ENCODE results near the gene GEMIN7. TPM values are rescaled to one million over a fixed set of nuclear protein-coding genes. Genes with fewer than 3 reads are reported as not detected.
A peak's percentile ranks its signal among the peaks of the same experiment; 100 is the strongest.

The GEMIN7 gene
- total and polyA plus RNA-seq, 8 donors: 3.8 to 26.2 (median 8.1) TPM

DNA sequence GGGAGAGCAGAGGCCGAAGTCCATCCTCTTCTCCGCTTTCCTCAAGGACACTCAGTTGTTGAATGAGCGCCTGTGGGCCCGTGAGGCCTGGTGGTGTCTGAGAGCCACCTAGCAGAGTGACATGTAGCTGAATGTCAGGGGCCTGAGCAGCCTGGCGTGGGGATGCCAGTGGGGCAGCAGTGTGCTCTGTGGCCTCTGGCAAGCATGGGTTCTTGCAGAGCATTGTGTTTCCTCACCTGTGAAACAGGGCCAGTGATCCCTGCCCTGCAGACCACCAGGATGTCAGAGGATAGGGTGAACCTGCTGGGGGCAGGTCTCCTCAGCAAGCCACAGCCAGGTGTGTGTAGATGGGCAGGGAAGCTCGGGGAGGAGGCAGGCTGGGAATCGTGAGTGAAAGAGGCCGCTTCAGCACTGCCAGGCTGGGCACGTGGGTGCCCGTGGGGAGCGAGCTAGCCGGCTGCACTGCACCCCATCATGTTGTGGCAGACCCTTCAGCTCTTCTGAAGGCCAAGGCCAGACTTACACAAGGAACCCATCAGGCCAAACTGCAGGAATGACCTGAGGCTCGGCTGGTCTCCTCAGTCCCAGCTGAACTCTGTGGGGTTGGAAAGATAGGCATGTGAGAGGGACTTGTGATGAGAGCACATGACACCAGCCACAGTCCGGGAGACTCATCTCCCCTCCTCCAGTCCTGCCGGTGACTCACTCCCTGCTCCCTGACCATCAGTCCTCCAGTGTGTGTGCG is 18.9 kb downstream of the GEMIN7 start:
- H3K27ac ChIP-seq: peak overlapping the region in 3 of 4 donors; percentile 11 to 68 (median 58)
- no peaks in the 10 kb centered on the region for H3K36me3 ChIP-seq
- no peak overlapping the region for H3K4me3 ChIP-seq
- H3K9me3 ChIP-seq: no peaks in the 10 kb centered on the region
- FAIRE-seq: no peak
- 47 to 48% methylated on average over 16 of the region's 16 CpGs for WGBS, 2 donors
- intact Hi-C loops (cut with DNase I): no loop called here
- H3K4me1 ChIP-seq: peaks cover 28 to 37% (median 34%) of the 10 kb centered on the region in 3 donors
- ATAC-seq: peak in 3 of 4 donors; percentile 47 to 78 (median 76)
- peak in 1 of 6 donors; percentile 61 for DNase-seq
- no peaks in the 10 kb centered on the region for H3K27me3 ChIP-seq
- TF ChIP-seq, protein P1, sequence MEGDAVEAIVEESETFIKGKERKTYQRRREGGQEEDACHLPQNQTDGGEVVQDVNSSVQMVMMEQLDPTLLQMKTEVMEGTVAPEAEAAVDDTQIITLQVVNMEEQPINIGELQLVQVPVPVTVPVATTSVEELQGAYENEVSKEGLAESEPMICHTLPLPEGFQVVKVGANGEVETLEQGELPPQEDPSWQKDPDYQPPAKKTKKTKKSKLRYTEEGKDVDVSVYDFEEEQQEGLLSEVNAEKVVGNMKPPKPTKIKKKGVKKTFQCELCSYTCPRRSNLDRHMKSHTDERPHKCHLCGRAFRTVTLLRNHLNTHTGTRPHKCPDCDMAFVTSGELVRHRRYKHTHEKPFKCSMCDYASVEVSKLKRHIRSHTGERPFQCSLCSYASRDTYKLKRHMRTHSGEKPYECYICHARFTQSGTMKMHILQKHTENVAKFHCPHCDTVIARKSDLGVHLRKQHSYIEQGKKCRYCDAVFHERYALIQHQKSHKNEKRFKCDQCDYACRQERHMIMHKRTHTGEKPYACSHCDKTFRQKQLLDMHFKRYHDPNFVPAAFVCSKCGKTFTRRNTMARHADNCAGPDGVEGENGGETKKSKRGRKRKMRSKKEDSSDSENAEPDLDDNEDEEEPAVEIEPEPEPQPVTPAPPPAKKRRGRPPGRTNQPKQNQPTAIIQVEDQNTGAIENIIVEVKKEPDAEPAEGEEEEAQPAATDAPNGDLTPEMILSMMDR (IDR thresholded peaks at IDR 0.05): no peak

DNA sequence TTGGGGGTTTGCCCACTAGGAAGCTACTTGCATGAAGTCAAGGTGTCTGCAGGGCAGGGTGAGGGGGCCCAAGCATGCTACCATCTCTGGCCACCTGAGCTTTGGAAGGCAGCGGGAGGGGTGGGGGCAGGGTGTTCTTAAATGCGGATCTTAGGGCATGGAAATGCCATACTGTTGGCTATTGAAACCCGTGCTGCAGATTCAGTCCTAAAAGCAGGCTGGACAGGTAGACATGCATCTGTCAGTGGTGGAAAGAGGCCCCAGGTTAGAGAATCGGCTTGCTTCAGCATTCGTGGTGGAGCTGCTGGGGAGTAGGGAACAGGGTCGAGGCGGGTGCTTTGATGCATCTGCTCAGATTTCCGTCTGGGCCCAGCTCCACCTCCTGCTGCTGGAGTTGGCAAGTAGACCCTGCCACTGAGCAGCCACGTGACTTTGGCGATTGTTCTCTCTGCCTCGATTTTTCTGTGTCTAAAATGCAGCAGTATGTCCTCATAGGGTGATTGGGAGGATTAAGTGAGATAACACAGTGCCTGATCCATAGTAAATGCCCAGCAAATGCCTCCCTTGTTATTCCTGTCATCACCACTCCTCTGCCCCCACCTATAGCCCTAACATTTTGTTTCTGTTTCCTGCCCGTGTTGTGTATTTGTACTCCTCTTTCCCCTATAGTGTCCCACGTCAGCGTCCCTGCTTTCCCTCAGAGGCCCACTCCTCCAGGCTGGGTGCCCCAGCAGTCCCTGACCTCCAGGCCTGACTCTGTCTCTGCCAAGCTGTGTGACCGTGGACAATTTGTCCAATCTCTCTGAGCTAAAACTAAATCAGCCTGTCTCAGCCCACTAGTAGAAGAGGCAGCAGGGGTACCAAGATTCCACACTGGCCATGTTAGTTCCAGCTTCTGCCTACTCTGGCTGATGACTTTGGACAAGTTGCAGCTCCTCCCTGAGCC is 19.7 kb downstream of the GEMIN7 start:
- intact Hi-C loops (cut with DNase I): no loop called here
- DNase-seq (no peak), ATAC-seq (peak in 3 of 4 donors; percentile 21 to 46 (median 34)), FAIRE-seq (no peak)
- peak overlapping the region; percentile 24 to 78 (median 61) for H3K27ac ChIP-seq
- 37 to 39% methylated on average over 15 of the region's 15 CpGs for WGBS, 2 donors
- TF ChIP-seq, protein P1 (IDR thresholded peaks at IDR 0.05): no peak
- no peaks in the 10 kb centered on the region for H3K36me3 ChIP-seq
- H3K27me3 ChIP-seq: no peaks in the 10 kb centered on the region
- no peak overlapping the region for H3K4me3 ChIP-seq
- peaks cover 28 to 37% (median 32%) of the 10 kb centered on the region in 3 donors for H3K4me1 ChIP-seq
- no peaks in the 10 kb centered on the region for H3K9me3 ChIP-seq

DNA sequence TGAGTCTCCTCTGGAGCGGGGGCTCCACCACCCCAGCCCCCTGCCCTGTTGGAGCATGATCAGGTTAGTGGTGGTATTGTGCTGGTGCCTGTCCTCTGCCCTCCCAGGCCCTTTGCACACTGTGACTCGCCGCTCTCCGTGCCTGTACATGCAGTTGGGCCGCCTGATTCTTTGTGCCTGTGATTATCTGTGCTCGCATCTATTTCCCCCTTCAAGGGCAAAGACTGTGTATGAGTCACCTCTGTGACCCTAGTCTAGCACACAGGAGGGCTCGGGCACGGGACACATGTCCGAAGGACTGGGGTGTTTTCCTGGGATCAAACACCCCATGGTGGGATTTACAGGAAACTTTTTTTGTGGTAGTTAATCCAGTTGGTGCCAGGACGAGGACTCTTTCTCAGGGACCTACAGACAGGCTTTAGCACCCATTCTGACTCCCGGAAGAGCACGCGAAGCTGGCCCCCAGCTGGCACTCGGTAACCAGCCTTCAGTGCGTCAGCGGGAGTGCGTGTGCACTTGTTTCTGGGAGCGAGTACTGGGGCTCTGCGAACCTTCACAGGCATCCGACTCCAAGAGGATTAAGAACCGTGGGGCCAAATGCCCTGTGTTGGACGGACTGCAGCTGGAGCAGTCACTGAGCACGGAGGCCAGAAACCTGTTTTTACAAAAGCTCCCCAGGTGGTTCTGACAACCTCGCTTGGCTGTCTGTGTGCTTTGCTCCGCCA is 20.6 kb downstream of the GEMIN7 start:
- Histone ChIP-seq H3K27me3 (no peaks in the 10 kb centered on the region), H3K27ac (peak overlapping the region; percentile 24 to 78 (median 61)), H3K9me3 (no peaks in the 10 kb centered on the region), H3K4me1 (peaks cover 21 to 28% (median 24%) of the 10 kb centered on the region in 3 donors), H3K36me3 (no peaks in the 10 kb centered on the region), H3K4me3 (no peak overlapping the region)
- 36 to 48% methylated on average over 25 of the region's 25 CpGs for WGBS, 2 donors
- FAIRE-seq: no peak
- peak in 3 of 4 donors; percentile 33 to 38 (median 37) for ATAC-seq
- intact Hi-C loops (cut with DNase I): no loop called here
- TF ChIP-seq, protein P1 (IDR thresholded peaks at IDR 0.05): no peak
- no peak for DNase-seq

DNA sequence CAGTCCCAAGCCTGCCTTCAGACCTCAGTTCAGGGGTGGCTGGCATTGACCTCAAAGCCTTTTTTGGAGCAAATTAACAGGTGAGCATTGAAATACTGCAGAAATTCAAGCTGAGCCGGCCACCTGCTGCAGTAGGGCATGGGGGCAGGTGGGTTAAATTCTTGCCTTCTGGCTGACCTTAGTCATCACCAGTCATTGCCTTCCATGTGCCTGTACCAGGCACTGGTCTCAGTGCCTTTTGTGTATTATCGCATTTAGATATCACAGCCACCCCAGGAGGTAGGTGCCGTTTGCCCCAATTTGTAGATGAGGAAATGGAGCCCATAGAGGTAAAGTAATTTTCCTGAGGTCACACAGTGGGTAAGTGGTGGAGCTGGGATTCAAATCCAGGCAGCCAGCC is 21.1 kb downstream of the GEMIN7 start:
- Histone ChIP-seq H3K9me3 (no peaks in the 10 kb centered on the region), H3K27me3 (no peaks in the 10 kb centered on the region), H3K4me1 (peaks cover 20 to 24% (median 22%) of the 10 kb centered on the region in 3 donors), H3K27ac (peak overlapping the region; percentile 24 to 78 (median 61)), H3K36me3 (no peaks in the 10 kb centered on the region), H3K4me3 (no peak overlapping the region)
- FAIRE-seq: no peak
- ATAC-seq: no peak
- 53 to 58% methylated on average over 3 of the region's 3 CpGs for WGBS, 2 donors
- no peak for DNase-seq
- intact Hi-C loops (cut with DNase I): no loop called here
- TF ChIP-seq, protein P1 (IDR thresholded peaks at IDR 0.05): no peak

Measured in pancreas (tissue), 10 donors.